ENCODE measurements around the gene LRRN3.

The LRRN3 gene

GRCh38 chr7:111088328-111088727 lies 2.6 kb upstream of the LRRN3 start:
- no peak overlapping the region for H3K27ac ChIP-seq (ENCODE audit: low read depth, low read length)
- no peak overlapping the region for H3K4me3 ChIP-seq (ENCODE audit: low read length)
- no peak overlapping the region for H3K23ac ChIP-seq (ENCODE audit: low read length)
- peaks cover 9% of the 10 kb centered on the region for H3K4me1 ChIP-seq (ENCODE audit: control insufficient read depth, low read depth, low read length)
- H3K4me2 ChIP-seq (ENCODE audit: low read length), result no peak overlapping the region
- no peak overlapping the region for H2BK5ac ChIP-seq (ENCODE audit: low read length)
- no CpG with 5 or more reads among the region's 1 CpG for WGBS (ENCODE audit: extremely low coverage, insufficient coverage, low lambda C conversion rate)
- no peaks in the 10 kb centered on the region for H3K36me3 ChIP-seq (ENCODE audit: control insufficient read depth, insufficient read depth, low read length)
- H3K27me3 ChIP-seq (ENCODE audit: insufficient read depth, low read length, poor library complexity), result no peaks in the 10 kb centered on the region
- H3K79me1 ChIP-seq (ENCODE audit: low read length), result no peaks in the 10 kb centered on the region
- no peak overlapping the region for H4K8ac ChIP-seq (ENCODE audit: low read depth, low read length)
- H3K18ac ChIP-seq (ENCODE audit: low read length), result no peak overlapping the region
- no peak overlapping the region for H2BK15ac ChIP-seq (replicated peaks; ENCODE audit: low read depth)
- no peak overlapping the region for H3K9ac ChIP-seq (ENCODE audit: low read length)
- H2BK120ac ChIP-seq (ENCODE audit: low read depth, low read length), result no peak overlapping the region
- no peak overlapping the region for H3K4ac ChIP-seq (ENCODE audit: low read depth, low read length)
- H3K79me2 ChIP-seq (ENCODE audit: control insufficient read depth, insufficient read depth, low read length), result no peaks in the 10 kb centered on the region
- no peak overlapping the region for H3K56ac ChIP-seq (ENCODE audit: low read length)
- no peak overlapping the region for H4K5ac ChIP-seq (ENCODE audit: low read length)
- H2AK5ac ChIP-seq (ENCODE audit: low read length), result no peak overlapping the region
- DNase-seq, result no peak

GRCh38 chr7:111089822-111090426 lies 1.0 kb upstream of the LRRN3 start:
- no CpG with 5 or more reads among the region's 1 CpG for WGBS (ENCODE audit: extremely low coverage, insufficient coverage, low lambda C conversion rate)
- DNase-seq, result peak; percentile 56
- H3K56ac ChIP-seq (ENCODE audit: low read length), result no peak overlapping the region

DNA sequence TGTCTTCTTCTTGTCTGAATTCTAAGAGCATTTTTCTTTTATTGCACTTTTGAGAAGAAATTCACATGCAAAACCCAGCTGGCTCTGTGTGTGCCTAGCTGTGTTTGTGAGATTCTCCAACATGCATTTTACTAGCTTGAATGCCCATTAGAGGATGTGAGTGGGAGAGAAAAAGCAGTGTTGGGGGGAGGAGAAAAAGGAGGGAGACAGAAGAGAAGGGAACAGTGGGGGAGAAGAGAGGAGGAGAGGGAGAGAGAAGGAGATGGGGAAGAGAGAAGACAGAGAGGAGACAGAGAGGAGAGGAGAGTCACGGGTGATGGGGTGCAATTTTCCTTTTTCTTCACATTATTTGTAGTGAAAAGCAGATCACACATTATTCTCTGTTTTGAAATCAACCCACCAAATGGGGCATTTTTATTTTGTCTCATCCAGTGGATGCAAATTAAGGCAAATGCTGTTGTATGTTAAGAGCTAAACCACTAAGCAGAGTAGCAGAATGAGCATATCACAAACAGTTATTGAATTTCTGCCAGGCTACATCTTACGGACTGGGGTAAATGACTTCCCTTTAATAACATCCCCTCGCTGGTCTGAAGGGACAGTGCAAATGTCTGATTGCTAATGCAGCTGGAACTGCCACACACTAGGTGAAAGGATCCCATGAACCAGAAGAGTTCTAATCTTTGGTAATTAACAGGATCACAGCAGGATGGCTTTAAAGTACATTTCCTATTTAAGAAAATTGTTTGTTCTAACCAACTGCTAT lies 849 bp downstream of the LRRN3 start:
- Histone ChIP-seq H3K23ac (ENCODE audit: low read length) (no peak overlapping the region), H3K79me1 (ENCODE audit: low read length) (no peaks in the 10 kb centered on the region), H4K8ac (ENCODE audit: low read depth, low read length) (peak overlapping the region; percentile 56), H3K9ac (ENCODE audit: low read length) (peak overlapping the region; percentile 20), H3K4ac (ENCODE audit: low read depth, low read length) (no peak overlapping the region), H3K4me2 (ENCODE audit: low read length) (no peak overlapping the region), H2BK5ac (ENCODE audit: low read length) (no peak overlapping the region), H3K27me3 (ENCODE audit: insufficient read depth, low read length, poor library complexity) (no peaks in the 10 kb centered on the region), H3K18ac (ENCODE audit: low read length) (no peak overlapping the region), H2BK120ac (ENCODE audit: low read depth, low read length) (no peak overlapping the region), H3K27ac (ENCODE audit: low read depth, low read length) (no peak overlapping the region), H3K56ac (ENCODE audit: low read length) (no peak overlapping the region), H2BK15ac (replicated peaks; ENCODE audit: low read depth) (no peak overlapping the region), H3K4me3 (ENCODE audit: low read length) (no peak overlapping the region), H2AK5ac (ENCODE audit: low read length) (no peak overlapping the region), H3K4me1 (ENCODE audit: control insufficient read depth, low read depth, low read length) (peaks cover 16% of the 10 kb centered on the region), H3K79me2 (ENCODE audit: control insufficient read depth, insufficient read depth, low read length) (no peaks in the 10 kb centered on the region), H3K36me3 (ENCODE audit: control insufficient read depth, insufficient read depth, low read length) (no peaks in the 10 kb centered on the region), H4K5ac (ENCODE audit: low read length) (no peak overlapping the region)
- peak; percentile 40 for DNase-seq
- no CpG with 5 or more reads among the region's 3 CpGs for WGBS (ENCODE audit: extremely low coverage, insufficient coverage, low lambda C conversion rate)

More at GRCh38 chr7:111089822-111090426, 1.0 kb upstream of the LRRN3 start:
- H2BK15ac ChIP-seq (replicated peaks; ENCODE audit: low read depth), result no peak overlapping the region
- no peak overlapping the region for H3K4me3 ChIP-seq (ENCODE audit: low read length)
- no peaks in the 10 kb centered on the region for H3K36me3 ChIP-seq (ENCODE audit: control insufficient read depth, insufficient read depth, low read length)
- peaks cover 16% of the 10 kb centered on the region for H3K4me1 ChIP-seq (ENCODE audit: control insufficient read depth, low read depth, low read length)
- H2AK5ac ChIP-seq (ENCODE audit: low read length), result no peak overlapping the region
- H4K8ac ChIP-seq (ENCODE audit: low read depth, low read length), result no peak overlapping the region
- no peak overlapping the region for H3K18ac ChIP-seq (ENCODE audit: low read length)
- no peak overlapping the region for H3K9ac ChIP-seq (ENCODE audit: low read length)
- no peak overlapping the region for H2BK120ac ChIP-seq (ENCODE audit: low read depth, low read length)
- no peaks in the 10 kb centered on the region for H3K79me2 ChIP-seq (ENCODE audit: control insufficient read depth, insufficient read depth, low read length)
- no peak overlapping the region for H3K23ac ChIP-seq (ENCODE audit: low read length)
- no peak overlapping the region for H3K4me2 ChIP-seq (ENCODE audit: low read length)
- H2BK5ac ChIP-seq (ENCODE audit: low read length), result no peak overlapping the region
- H3K27ac ChIP-seq (ENCODE audit: low read depth, low read length), result no peak overlapping the region
- H3K4ac ChIP-seq (ENCODE audit: low read depth, low read length), result no peak overlapping the region
- no peaks in the 10 kb centered on the region for H3K27me3 ChIP-seq (ENCODE audit: insufficient read depth, low read length, poor library complexity)
- no peak overlapping the region for H4K5ac ChIP-seq (ENCODE audit: low read length)
- H3K79me1 ChIP-seq (ENCODE audit: low read length), result no peaks in the 10 kb centered on the region

DNA sequence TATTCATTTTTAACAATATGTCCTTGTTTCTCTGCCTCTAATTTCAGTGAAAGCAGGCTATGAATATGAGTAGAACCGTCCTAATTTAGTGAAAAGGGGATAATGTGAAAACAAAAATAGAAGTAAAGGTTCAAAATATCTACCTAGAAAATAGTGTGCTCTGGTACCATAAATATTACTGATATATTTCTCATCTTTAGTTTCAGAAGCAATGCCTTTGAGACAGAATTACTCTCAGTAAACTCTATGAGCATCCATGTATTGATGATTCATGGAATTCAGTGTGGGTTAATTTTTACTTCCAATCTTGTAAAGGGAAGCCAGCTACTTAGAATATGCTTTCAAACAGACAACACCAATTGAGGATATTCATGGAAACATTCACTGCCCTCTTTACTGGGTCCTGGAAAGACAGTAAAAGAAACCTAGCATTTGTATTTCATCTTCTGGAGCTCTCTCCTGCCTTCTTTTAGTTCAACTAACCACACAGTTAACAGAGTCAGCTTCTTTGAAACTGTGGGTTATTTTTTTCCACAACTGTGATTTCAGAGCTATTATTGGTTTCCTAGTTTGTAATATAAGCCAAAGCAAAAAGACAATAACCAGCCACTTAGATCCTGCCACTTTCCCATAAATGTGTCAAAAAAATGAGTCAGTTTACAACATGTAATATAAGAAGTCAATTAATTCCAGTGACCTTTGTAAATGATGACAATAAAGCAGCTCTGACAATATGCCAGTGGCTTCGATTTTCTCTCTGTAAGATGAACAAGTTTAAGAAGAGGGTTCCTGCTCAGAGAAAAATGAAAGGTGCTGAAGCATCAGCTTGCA lies 1.7 kb downstream of the LRRN3 start:
- Histone ChIP-seq H3K79me2 (ENCODE audit: control insufficient read depth, insufficient read depth, low read length) (no peaks in the 10 kb centered on the region), H3K4ac (ENCODE audit: low read depth, low read length) (no peak overlapping the region), H3K9ac (ENCODE audit: low read length) (no peak overlapping the region), H2AK5ac (ENCODE audit: low read length) (no peak overlapping the region), H3K36me3 (ENCODE audit: control insufficient read depth, insufficient read depth, low read length) (no peaks in the 10 kb centered on the region), H4K5ac (ENCODE audit: low read length) (no peak overlapping the region), H2BK120ac (ENCODE audit: low read depth, low read length) (no peak overlapping the region), H2BK15ac (replicated peaks; ENCODE audit: low read depth) (no peak overlapping the region), H3K23ac (ENCODE audit: low read length) (no peak overlapping the region), H3K56ac (ENCODE audit: low read length) (no peak overlapping the region), H3K4me2 (ENCODE audit: low read length) (no peak overlapping the region), H3K4me3 (ENCODE audit: low read length) (no peak overlapping the region), H3K27me3 (ENCODE audit: insufficient read depth, low read length, poor library complexity) (no peaks in the 10 kb centered on the region), H3K27ac (ENCODE audit: low read depth, low read length) (no peak overlapping the region), H2BK5ac (ENCODE audit: low read length) (no peak overlapping the region), H3K18ac (ENCODE audit: low read length) (no peak overlapping the region), H3K79me1 (ENCODE audit: low read length) (no peaks in the 10 kb centered on the region), H4K8ac (ENCODE audit: low read depth, low read length) (no peak overlapping the region), H3K4me1 (ENCODE audit: control insufficient read depth, low read depth, low read length) (peaks cover 16% of the 10 kb centered on the region)
- WGBS (ENCODE audit: extremely low coverage, insufficient coverage, low lambda C conversion rate), result no CpG with 5 or more reads among the region's 2 CpGs
- no peak for DNase-seq

DNA sequence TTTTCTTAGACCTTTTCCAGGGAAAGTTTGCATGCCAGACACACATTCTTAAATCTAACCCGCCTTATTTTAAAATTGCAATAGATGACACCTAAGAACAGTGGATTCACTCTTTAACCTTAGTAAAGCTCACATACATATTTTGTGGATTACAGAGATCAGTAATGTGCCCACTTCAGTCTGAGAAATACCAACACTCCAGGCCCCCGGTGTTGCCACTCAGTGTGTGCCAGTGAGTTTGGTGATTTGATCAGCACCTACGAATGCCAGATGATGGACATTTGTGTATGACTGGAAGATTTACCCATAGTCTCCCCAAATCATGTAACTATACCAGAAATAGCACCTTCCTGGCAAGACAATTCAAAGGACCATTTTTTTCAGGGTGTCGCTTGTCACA lies 2.6 kb downstream of the LRRN3 start:
- H3K79me1 ChIP-seq (ENCODE audit: low read length), result no peaks in the 10 kb centered on the region
- no peak overlapping the region for H4K8ac ChIP-seq (ENCODE audit: low read depth, low read length)
- no peak overlapping the region for H3K4ac ChIP-seq (ENCODE audit: low read depth, low read length)
- H3K18ac ChIP-seq (ENCODE audit: low read length), result no peak overlapping the region
- no peaks in the 10 kb centered on the region for H3K36me3 ChIP-seq (ENCODE audit: control insufficient read depth, insufficient read depth, low read length)
- no peak overlapping the region for H3K27ac ChIP-seq (ENCODE audit: low read depth, low read length)
- H3K4me2 ChIP-seq (ENCODE audit: low read length), result no peak overlapping the region
- no peak overlapping the region for H2AK5ac ChIP-seq (ENCODE audit: low read length)
- H3K23ac ChIP-seq (ENCODE audit: low read length), result no peak overlapping the region
- no peak overlapping the region for H3K9ac ChIP-seq (ENCODE audit: low read length)
- no peak overlapping the region for H2BK5ac ChIP-seq (ENCODE audit: low read length)
- no CpG with 5 or more reads among the region's 4 CpGs for WGBS (ENCODE audit: extremely low coverage, insufficient coverage, low lambda C conversion rate)
- H2BK120ac ChIP-seq (ENCODE audit: low read depth, low read length), result no peak overlapping the region
- H3K4me1 ChIP-seq (ENCODE audit: control insufficient read depth, low read depth, low read length), result peaks cover 16% of the 10 kb centered on the region
- H3K27me3 ChIP-seq (ENCODE audit: insufficient read depth, low read length, poor library complexity), result no peaks in the 10 kb centered on the region
- no peak overlapping the region for H4K5ac ChIP-seq (ENCODE audit: low read length)
- no peak overlapping the region for H3K56ac ChIP-seq (ENCODE audit: low read length)
- H2BK15ac ChIP-seq (replicated peaks; ENCODE audit: low read depth), result peak overlapping the region; percentile 7
- no peaks in the 10 kb centered on the region for H3K79me2 ChIP-seq (ENCODE audit: control insufficient read depth, insufficient read depth, low read length)
- no peak for DNase-seq
- no peak overlapping the region for H3K4me3 ChIP-seq (ENCODE audit: low read length)

Measured in mesendoderm (in vitro differentiated cells).